Measurements from ENCODE around the gene CCL22.

DNA sequence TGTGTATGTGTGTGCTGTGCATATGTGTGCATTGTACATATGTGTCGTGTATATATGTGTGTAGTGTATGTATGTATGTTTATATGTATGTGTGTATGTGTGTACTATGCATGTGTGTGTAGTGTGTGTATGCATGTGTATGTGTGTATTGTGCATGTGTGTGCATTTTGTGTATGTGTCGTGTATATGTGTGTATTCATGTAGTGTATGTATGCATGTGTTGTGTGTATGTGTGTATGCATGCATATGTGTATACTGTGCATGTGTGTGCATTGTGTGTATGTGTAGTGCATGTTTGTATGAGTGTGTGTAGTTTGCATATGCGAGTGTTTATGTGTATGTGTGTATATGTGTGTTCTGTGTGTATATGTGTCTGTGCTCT is 30.5 kb downstream of the CCL22 start:
- TF ChIP-seq, protein P1, sequence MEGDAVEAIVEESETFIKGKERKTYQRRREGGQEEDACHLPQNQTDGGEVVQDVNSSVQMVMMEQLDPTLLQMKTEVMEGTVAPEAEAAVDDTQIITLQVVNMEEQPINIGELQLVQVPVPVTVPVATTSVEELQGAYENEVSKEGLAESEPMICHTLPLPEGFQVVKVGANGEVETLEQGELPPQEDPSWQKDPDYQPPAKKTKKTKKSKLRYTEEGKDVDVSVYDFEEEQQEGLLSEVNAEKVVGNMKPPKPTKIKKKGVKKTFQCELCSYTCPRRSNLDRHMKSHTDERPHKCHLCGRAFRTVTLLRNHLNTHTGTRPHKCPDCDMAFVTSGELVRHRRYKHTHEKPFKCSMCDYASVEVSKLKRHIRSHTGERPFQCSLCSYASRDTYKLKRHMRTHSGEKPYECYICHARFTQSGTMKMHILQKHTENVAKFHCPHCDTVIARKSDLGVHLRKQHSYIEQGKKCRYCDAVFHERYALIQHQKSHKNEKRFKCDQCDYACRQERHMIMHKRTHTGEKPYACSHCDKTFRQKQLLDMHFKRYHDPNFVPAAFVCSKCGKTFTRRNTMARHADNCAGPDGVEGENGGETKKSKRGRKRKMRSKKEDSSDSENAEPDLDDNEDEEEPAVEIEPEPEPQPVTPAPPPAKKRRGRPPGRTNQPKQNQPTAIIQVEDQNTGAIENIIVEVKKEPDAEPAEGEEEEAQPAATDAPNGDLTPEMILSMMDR (conservative IDR thresholded peaks at IDR 0.05 in 1 of 2, IDR thresholded peaks at IDR 0.05 in 1 of 2; ENCODE audit: low read depth in 1 of 2, low read length in 2 of 2) = no peak
- TF ChIP-seq EZH2 (IDR thresholded peaks at IDR 0.05; ENCODE audit: low read length, missing control alignments) = no peak
